OCI-M1 (cell line): ENCODE measurements around the gene REG4.
"Not testable (repeated sequence)": the region's sequence is repeated elsewhere in the genome, so short reads cannot be mapped to it uniquely, and the experiment has no call there.

Source experiments
- DNase-seq: peaks from one replicate; lab custom pipeline; 2025; lab: John Stamatoyannopoulos, UW

REG4 gene

GRCh38 chr1:119811387-119811786 lies at the start of gene REG4:
Gene REG4, minus strand, starts transcription at chr1:119811460. Its CDS starts 2,691 bp downstream, at chr1:119808769.
- no peak for DNase-seq

GRCh38 chr1:119859647-119860046 lies 48.4 kb upstream of the REG4 start:
- peak; percentile 70 for DNase-seq

- not testable (repeated sequence) for DNase-seq
Measured at GRCh38 chr1:119858556-119859214, 47.4 kb upstream of the REG4 start.

GRCh38 chr1:119858126-119858525 lies 46.9 kb upstream of the REG4 start:
- DNase-seq = no peak

GRCh38 chr1:119853155-119853554 lies 41.9 kb upstream of the REG4 start:
- DNase-seq = no peak

GRCh38 chr1:119844206-119844605 lies 32.9 kb upstream of the REG4 start:
- DNase-seq = peak; percentile 50

GRCh38 chr1:119841306-119841705 lies 30.0 kb upstream of the REG4 start:
- DNase-seq = no peak

GRCh38 chr1:119840745-119841144 lies 29.5 kb upstream of the REG4 start:
- DNase-seq = no peak

- DNase-seq = no peak
Measured at GRCh38 chr1:119838236-119838635, 27.0 kb upstream of the REG4 start.

- no peak for DNase-seq
Measured at GRCh38 chr1:119834990-119835389, 23.7 kb upstream of the REG4 start.

GRCh38 chr1:119831027-119831426 lies 19.8 kb upstream of the REG4 start:
- no peak for DNase-seq

- DNase-seq = no peak
Measured at GRCh38 chr1:119829625-119830024, 18.4 kb upstream of the REG4 start.

GRCh38 chr1:119829006-119829405 lies 17.7 kb upstream of the REG4 start:
- DNase-seq = not testable (repeated sequence)

GRCh38 chr1:119828266-119828665 lies 17.0 kb upstream of the REG4 start:
- DNase-seq = no peak

GRCh38 chr1:119827010-119827409 lies 15.8 kb upstream of the REG4 start:
- DNase-seq = peak; percentile 54

GRCh38 chr1:119822406-119822805 lies 11.1 kb upstream of the REG4 start:
- no peak for DNase-seq

- no peak for DNase-seq
Measured at GRCh38 chr1:119818181-119818580, 6.9 kb upstream of the REG4 start.

GRCh38 chr1:119816407-119816806 lies 5.1 kb upstream of the REG4 start:
- no peak for DNase-seq

- DNase-seq = no peak
Measured at GRCh38 chr1:119815928-119816327, 4.7 kb upstream of the REG4 start.

- peak; percentile 57 for DNase-seq
Measured at GRCh38 chr1:119815361-119815760, 4.1 kb upstream of the REG4 start.

GRCh38 chr1:119814288-119814687 lies 3.0 kb upstream of the REG4 start:
- no peak for DNase-seq

GRCh38 chr1:119811985-119812557 lies 811 bp upstream of the REG4 start:
- DNase-seq = no peak

- DNase-seq = peak; percentile 83
Measured at GRCh38 chr1:119808972-119809550, 2.2 kb downstream of the REG4 start.

- DNase-seq = no peak
Measured at GRCh38 chr1:119808491-119808890, 2.8 kb downstream of the REG4 start.
